CD4-positive, alpha-beta T cell (primary cell): Measurements from ENCODE around the gene SMIM14. TPM values are rescaled to one million over a fixed set of nuclear protein-coding genes. Genes with fewer than 3 reads are reported as not detected.

Experiments
- ATAC-seq: fragments of 200-7000 bp; cut with Tn5 transposase; one replicate; pipeline ENCODE4 v1.10.0; 2022; ENCODE audit warnings: mild to moderate bottlenecking; ENCODE audit not compliant: poor library complexity
- CTCF ChIA-PET: fragments of 350-600 bp; sonication (Branson Sonifier 250); formaldehyde crosslinking; loops from one replicate; lab custom pipeline; 2021; ENCODE audit warnings: antibody characterized with exemption, inconsistent platforms; lab: Charles Lee
- POLR2A ChIA-PET: fragments of 350-600 bp; sonication (Branson Sonifier 250); formaldehyde crosslinking; loops from one replicate; lab custom pipeline; 2021; ENCODE audit warnings: antibody characterized with exemption, inconsistent platforms; lab: Charles Lee
- DNase-seq, 14 experiments: peaks; one replicate each; pipeline ENCODE4 v3.0.0-alpha.2; 2013 to 2020; ENCODE audit warnings: mixed read lengths in 2 of 14
- H3K27ac ChIP-seq, 2 donors: one replicate each; pipeline versions ENCODE4 v1.5.1 to v1.7.0; 2013; ENCODE audit warnings: low read length in 2 of 2, low read depth in 1 of 2, mild to moderate bottlenecking in 1 of 2
- H3K27me3 ChIP-seq, 2 experiments: 1 replicate in 1 of 2; 2 replicates in 1 of 2; pipeline versions ENCODE4 v1.6.1 to v1.7.0; 2013; ENCODE audit warnings: low read length in 2 of 2, control low read depth in 1 of 2, mild to moderate bottlenecking in 1 of 2, moderate library complexity in 1 of 2; ENCODE audit not compliant: insufficient read depth in 2 of 2, control insufficient read depth in 1 of 2
- H3K36me3 ChIP-seq: one replicate; pipeline ENCODE4 v1.6.1; 2013; ENCODE audit warnings: low read length, control low read depth; ENCODE audit not compliant: insufficient read depth
- H3K4me1 ChIP-seq: one replicate; pipeline ENCODE4 v1.6.1; 2013; ENCODE audit warnings: low read length, control low read depth; ENCODE audit not compliant: insufficient read depth
- H3K4me3 ChIP-seq: one replicate; pipeline ENCODE4 v1.5.1; 2013; ENCODE audit warnings: mild to moderate bottlenecking, low read length, moderate library complexity
- H3K9me3 ChIP-seq, 2 experiments: 1 replicate in 1 of 2; 2 replicates in 1 of 2; pipeline versions ENCODE4 v1.6.1 to v1.7.0; 2013; ENCODE audit warnings: low read length in 2 of 2, mild to moderate bottlenecking in 2 of 2, control low read depth in 1 of 2, moderate library complexity in 1 of 2; ENCODE audit not compliant: control insufficient read depth in 1 of 2, insufficient read depth in 1 of 2
- H3K27ac Mint-ChIP-seq: one replicate; pipeline ENCODE4 v1.8.0; 2020; ENCODE audit warnings: mixed read lengths
- H3K27me3 Mint-ChIP-seq: one replicate; pipeline ENCODE4 v1.8.0; 2021; ENCODE audit warnings: mixed read lengths
- H3K36me3 Mint-ChIP-seq: one replicate; pipeline ENCODE4 v1.8.0; 2021; ENCODE audit warnings: low read depth, mixed read lengths
- H3K4me1 Mint-ChIP-seq: one replicate; pipeline ENCODE4 v1.8.0; 2021; ENCODE audit warnings: low read depth, mixed read lengths
- H3K4me3 Mint-ChIP-seq: one replicate; pipeline ENCODE4 v1.8.0; 2020; ENCODE audit warnings: mild to moderate bottlenecking, mixed read lengths
- H3K9me3 Mint-ChIP-seq: one replicate; pipeline ENCODE4 v1.8.0; 2020; ENCODE audit warnings: mixed read lengths
- CTCF ChIP-seq: fragments of 200-600 bp; IDR thresholded peaks from one replicate; pipeline ENCODE4 v1.8.0; 2022; ENCODE audit warnings: antibody characterized with exemption, mild to moderate bottlenecking
- intact Hi-C, 2 experiments: fragments of 100-400 bp; cut with DNase I in 1 of 2; cut with micrococcal nuclease in 1 of 2; formaldehyde crosslinking; loops; one replicate each; pipeline versions ENCODE4 v1.15.1 to v1.9.0; 2023 to 2025; cut with DNase I, micrococcal nuclease
- total RNA-seq, 174 experiments: library from RNA in 2 of 174; stranded (reverse) in 2 of 174; gene quantifications; one replicate each; pipeline ENCODE4 v1.2.3 and lab custom pipeline; 2021 to 2026

Gene SMIM14
- total RNA-seq, 2 experiments from 2014 or later = 2.0 to 3.1 TPM

- no peak overlapping the region for H3K4me3 Mint-ChIP-seq
- no peak for TF ChIP-seq CTCF
- intact Hi-C loops = no loop called here
- Histone ChIP-seq H3K4me1 (no peaks in the 10 kb centered on the region), H3K9me3 (no peaks in the 10 kb centered on the region), H3K4me3 (no peak overlapping the region), H3K36me3 (no peaks in the 10 kb centered on the region), H3K27ac (no peak overlapping the region), H3K27me3 (no peaks in the 10 kb centered on the region)
- H3K27ac Mint-ChIP-seq = no peak overlapping the region
- peaks cover 2% of the 10 kb centered on the region for H3K9me3 Mint-ChIP-seq
- no peak for DNase-seq
- POLR2A ChIA-PET = no interaction called here
- H3K27me3 Mint-ChIP-seq = no peaks in the 10 kb centered on the region
- H3K36me3 Mint-ChIP-seq = peaks cover 8% of the 10 kb centered on the region
- H3K4me1 Mint-ChIP-seq = peaks cover 4% of the 10 kb centered on the region
- CTCF ChIA-PET = no interaction called here
- ATAC-seq = no peak
Measured at GRCh38 chr4:39571054-39571453, 67.6 kb downstream of the SMIM14 start.

DNA sequence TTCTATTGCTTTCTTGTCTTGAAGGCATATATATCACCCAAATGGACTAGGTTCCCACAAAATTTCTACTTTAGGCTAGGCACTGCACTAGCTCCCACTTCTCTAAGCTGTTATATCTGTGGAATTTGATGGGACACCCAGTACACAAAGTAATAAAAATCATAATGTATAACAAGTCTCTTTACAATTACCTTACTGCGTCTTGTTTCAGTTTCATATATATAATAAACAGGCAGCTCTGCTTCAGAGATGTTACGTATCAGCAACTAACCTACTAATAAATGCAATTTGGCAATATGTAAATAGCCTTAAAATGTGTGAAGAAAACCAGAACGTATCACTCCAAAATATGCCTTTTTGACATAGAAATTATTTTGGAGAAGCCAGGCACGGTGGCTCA, 69.5 kb downstream of the SMIM14 start:
- no peak for ATAC-seq
- ChIA-PET POLR2A (no interaction called here), CTCF (interaction anchor here (0.6 kb wide), 1 partner anchor 236 kb away, joined by 4 read pairs; no protein-coding TSS in a partner anchor)
- DNase-seq = no peak
- Histone ChIP-seq H3K27me3 (no peaks in the 10 kb centered on the region), H3K4me1 (no peaks in the 10 kb centered on the region), H3K27ac (no peak overlapping the region), H3K36me3 (no peaks in the 10 kb centered on the region), H3K9me3 (no peaks in the 10 kb centered on the region), H3K4me3 (no peak overlapping the region)
- Mint-ChIP-seq H3K9me3 (peaks cover 4% of the 10 kb centered on the region), H3K27ac (no peak overlapping the region), H3K36me3 (peaks cover 19% of the 10 kb centered on the region), H3K4me3 (no peak overlapping the region), H3K27me3 (no peaks in the 10 kb centered on the region), H3K4me1 (peaks cover 4% of the 10 kb centered on the region)
- intact Hi-C loops = no loop called here
- TF ChIP-seq CTCF = no peak

- intact Hi-C loops = no loop called here
- no peak overlapping the region for H3K4me3 Mint-ChIP-seq
- TF ChIP-seq CTCF = no peak
- no peaks in the 10 kb centered on the region for H3K4me1 ChIP-seq
- no peak overlapping the region for H3K4me3 ChIP-seq
- POLR2A ChIA-PET = no interaction called here
- no peaks in the 10 kb centered on the region for H3K36me3 ChIP-seq
- H3K4me1 Mint-ChIP-seq = peaks cover 4% of the 10 kb centered on the region
- no peaks in the 10 kb centered on the region for H3K27me3 ChIP-seq
- H3K27me3 Mint-ChIP-seq = no peaks in the 10 kb centered on the region
- peaks cover 4% of the 10 kb centered on the region for H3K9me3 Mint-ChIP-seq
- no peak overlapping the region for H3K27ac ChIP-seq
- CTCF ChIA-PET = interaction anchor here (0.6 kb wide), 1 partner anchor 237 kb away, joined by 4 read pairs; no protein-coding TSS in a partner anchor
- H3K27ac Mint-ChIP-seq = no peak overlapping the region
- H3K36me3 Mint-ChIP-seq = peaks cover 19% of the 10 kb centered on the region
- DNase-seq (peak in 3 of 14 experiments; percentile 5 to 37 (median 13)), ATAC-seq (no peak)
- no peaks in the 10 kb centered on the region for H3K9me3 ChIP-seq
Measured at GRCh38 chr4:39568805-39569204, 69.9 kb downstream of the SMIM14 start.
